Measurements from ENCODE around the gene YWHAH. TPM values are rescaled to one million over a fixed set of nuclear protein-coding genes. Genes with fewer than 3 reads are reported as not detected.

YWHAH gene
- total and polyA plus RNA-seq, 2 experiments from 2014 or later: 168 to 237 TPM

DNA sequence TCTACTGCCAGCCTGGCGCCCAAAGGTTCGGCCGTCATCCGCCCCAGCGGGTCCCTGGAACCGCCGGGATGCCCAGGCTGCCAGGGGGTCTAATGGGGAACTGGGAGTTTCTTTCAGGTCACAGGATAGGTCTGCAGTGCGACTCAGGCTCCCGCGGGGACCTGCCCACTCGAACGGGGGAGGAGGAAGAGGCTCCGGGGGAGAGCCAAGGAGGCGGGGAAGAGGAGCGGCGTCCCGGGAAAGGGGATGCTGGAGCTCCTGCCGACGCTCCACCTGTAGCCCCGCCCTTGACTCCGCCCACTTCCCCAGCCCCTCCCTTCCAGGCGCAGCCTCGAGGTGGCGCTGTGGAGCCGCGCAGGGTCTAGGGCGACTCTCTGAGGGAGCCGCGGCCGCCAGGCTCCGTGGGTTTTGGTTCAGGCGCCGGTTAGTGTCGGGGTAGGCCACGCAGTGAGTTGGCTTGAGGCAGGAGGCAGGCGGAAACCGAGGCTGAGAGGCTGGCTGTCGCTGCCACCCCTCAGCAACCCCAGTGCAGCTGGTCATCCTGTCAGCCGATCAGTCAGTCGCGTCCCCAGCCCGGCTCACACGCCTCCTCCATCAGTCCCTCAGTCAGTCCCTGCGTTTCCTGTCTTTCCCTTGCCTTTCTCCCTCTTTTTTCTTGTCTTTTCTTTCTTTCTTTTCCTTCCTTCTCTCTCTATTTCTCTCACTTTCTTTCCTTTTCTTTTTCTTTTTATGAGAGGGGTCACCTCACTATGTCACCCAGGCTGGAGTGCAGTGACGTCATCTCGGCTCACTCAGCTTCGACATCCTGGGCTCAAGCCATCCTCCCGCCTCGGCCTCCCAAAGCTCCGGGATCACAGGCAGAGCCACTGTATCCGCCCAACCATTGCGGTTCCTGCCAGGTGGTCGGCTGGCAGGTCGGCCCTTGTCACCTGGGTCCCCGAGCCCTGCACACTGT lies 26.4 kb downstream of the YWHAH start:
- H2AFZ ChIP-seq: peak overlapping the region; percentile 81
- peak; percentile 79 for DNase-seq
- no peaks in the 10 kb centered on the region for H3K79me2 ChIP-seq (ENCODE audit: insufficient read depth)
- in situ Hi-C loops (cut with MboI): no loop called here
- H4K20me1 ChIP-seq (ENCODE audit: insufficient read depth): no peaks in the 10 kb centered on the region
- no peaks in the 10 kb centered on the region for H3K4me1 ChIP-seq (ENCODE audit: insufficient read depth)
- WGBS, 2 experiments (ENCODE audit: low coverage in 1 of 2, low lambda C conversion rate in 2 of 2, missing lambda C conversion rate in 2 of 2): 12 to 17% methylated on average over 44 to 55 of the region's 55 CpGs
- no peaks in the 10 kb centered on the region for H3K27me3 ChIP-seq (replicated peaks; ENCODE audit: insufficient read depth)
- peak overlapping the region; percentile 58 for H3K9ac ChIP-seq
- TF ChIP-seq EZH2phosphoT487 (IDR thresholded peaks at IDR 0.05; ENCODE audit: insufficient read depth, low read depth) (no peak), EZH2 (IDR thresholded peaks at IDR 0.05; ENCODE audit: insufficient read depth, poor library complexity, severe bottlenecking) (no peak)
- H3F3A ChIP-seq (ENCODE audit: insufficient read depth): no peaks in the 10 kb centered on the region
- no peaks in the 10 kb centered on the region for H3K9me2 ChIP-seq (ENCODE audit: insufficient read depth)
- peak overlapping the region; percentile 69 for H3K4me3 ChIP-seq
- H3K36me3 ChIP-seq (ENCODE audit: low read depth): no peaks in the 10 kb centered on the region
- peak overlapping the region; percentile 77 for H3K4me2 ChIP-seq (ENCODE audit: unreplicated experiment)
- H3K9me3 ChIP-seq (ENCODE audit: low read depth): no peaks in the 10 kb centered on the region
- no peak overlapping the region for H3K27ac ChIP-seq

GRCh38 chr22:31972180-31972579 lies 27.8 kb downstream of the YWHAH start:
- DNase-seq: no peak
- no peaks in the 10 kb centered on the region for H3K9me2 ChIP-seq (ENCODE audit: insufficient read depth)
- H3K4me1 ChIP-seq (ENCODE audit: insufficient read depth): no peaks in the 10 kb centered on the region
- H3F3A ChIP-seq (ENCODE audit: insufficient read depth): no peaks in the 10 kb centered on the region
- H3K27me3 ChIP-seq (replicated peaks; ENCODE audit: insufficient read depth): no peaks in the 10 kb centered on the region
- H3K4me2 ChIP-seq (ENCODE audit: unreplicated experiment): no peak overlapping the region
- H3K9ac ChIP-seq: no peak overlapping the region
- H3K36me3 ChIP-seq (ENCODE audit: low read depth): no peaks in the 10 kb centered on the region
- 65 to 67% methylated on average over 14 of the region's 14 CpGs for WGBS, 2 experiments (ENCODE audit: low coverage in 1 of 2, low lambda C conversion rate in 2 of 2, missing lambda C conversion rate in 2 of 2)
- H2AFZ ChIP-seq: no peak overlapping the region
- no peak overlapping the region for H3K4me3 ChIP-seq
- no peak overlapping the region for H3K27ac ChIP-seq
- no peaks in the 10 kb centered on the region for H3K9me3 ChIP-seq (ENCODE audit: low read depth)
- TF ChIP-seq EZH2 (IDR thresholded peaks at IDR 0.05; ENCODE audit: insufficient read depth, poor library complexity, severe bottlenecking) (no peak), EZH2phosphoT487 (IDR thresholded peaks at IDR 0.05; ENCODE audit: insufficient read depth, low read depth) (no peak)
- H4K20me1 ChIP-seq (ENCODE audit: insufficient read depth): no peaks in the 10 kb centered on the region
- in situ Hi-C loops (cut with MboI): no loop called here
- no peaks in the 10 kb centered on the region for H3K79me2 ChIP-seq (ENCODE audit: insufficient read depth)

GRCh38 chr22:31973739-31974138 lies 29.4 kb downstream of the YWHAH start:
- Histone ChIP-seq H3K4me1 (ENCODE audit: insufficient read depth) (no peaks in the 10 kb centered on the region), H3K79me2 (ENCODE audit: insufficient read depth) (no peaks in the 10 kb centered on the region), H3K36me3 (ENCODE audit: low read depth) (no peaks in the 10 kb centered on the region), H3K9me2 (ENCODE audit: insufficient read depth) (no peaks in the 10 kb centered on the region), H3K27ac (no peak overlapping the region), H3K4me2 (ENCODE audit: unreplicated experiment) (no peak overlapping the region), H3K9ac (no peak overlapping the region), H3K4me3 (no peak overlapping the region), H2AFZ (no peak overlapping the region), H4K20me1 (ENCODE audit: insufficient read depth) (no peaks in the 10 kb centered on the region), H3K9me3 (ENCODE audit: low read depth) (no peaks in the 10 kb centered on the region), H3K27me3 (replicated peaks; ENCODE audit: insufficient read depth) (no peaks in the 10 kb centered on the region), H3F3A (ENCODE audit: insufficient read depth) (no peaks in the 10 kb centered on the region)
- in situ Hi-C loops (cut with MboI): no loop called here
- 63 to 77% methylated on average over 5 of the region's 5 CpGs for WGBS, 2 experiments (ENCODE audit: low coverage in 1 of 2, low lambda C conversion rate in 2 of 2, missing lambda C conversion rate in 2 of 2)
- DNase-seq: no peak
- no peak for TF ChIP-seq EZH2phosphoT487 (IDR thresholded peaks at IDR 0.05; ENCODE audit: insufficient read depth, low read depth)
- TF ChIP-seq EZH2 (IDR thresholded peaks at IDR 0.05; ENCODE audit: insufficient read depth, poor library complexity, severe bottlenecking): no peak

GRCh38 chr22:31977141-31977841 lies 33.0 kb downstream of the YWHAH start:
- Histone ChIP-seq H3F3A (ENCODE audit: insufficient read depth) (no peaks in the 10 kb centered on the region), H3K79me2 (ENCODE audit: insufficient read depth) (no peaks in the 10 kb centered on the region), H3K9me3 (ENCODE audit: low read depth) (no peaks in the 10 kb centered on the region), H3K4me3 (no peak overlapping the region), H3K4me2 (ENCODE audit: unreplicated experiment) (no peak overlapping the region), H3K9ac (no peak overlapping the region), H2AFZ (no peak overlapping the region), H3K27me3 (replicated peaks; ENCODE audit: insufficient read depth) (no peaks in the 10 kb centered on the region), H3K36me3 (ENCODE audit: low read depth) (no peaks in the 10 kb centered on the region), H4K20me1 (ENCODE audit: insufficient read depth) (no peaks in the 10 kb centered on the region), H3K4me1 (ENCODE audit: insufficient read depth) (no peaks in the 10 kb centered on the region), H3K27ac (no peak overlapping the region), H3K9me2 (ENCODE audit: insufficient read depth) (no peaks in the 10 kb centered on the region)
- peak; percentile 70 for DNase-seq
- 3 to 6% methylated on average over 9 of the region's 9 CpGs for WGBS, 2 experiments (ENCODE audit: low coverage in 1 of 2, low lambda C conversion rate in 2 of 2, missing lambda C conversion rate in 2 of 2)
- TF ChIP-seq EZH2 (IDR thresholded peaks at IDR 0.05; ENCODE audit: insufficient read depth, poor library complexity, severe bottlenecking) (no peak), EZH2phosphoT487 (IDR thresholded peaks at IDR 0.05; ENCODE audit: insufficient read depth, low read depth) (no peak)
- in situ Hi-C loops (cut with MboI): no loop called here

Data from GM23248 (cell line).